ENCODE data around the gene PTPRG.

- TF ChIP-seq CTCF (IDR thresholded peaks at IDR 0.05) (no peak), POLR2A (IDR thresholded peaks at IDR 0.05) (no peak)
Measured at GRCh38 chr3:61618871-61619270, 57.5 kb downstream of the PTPRG start.
